HEK293T (cell line): Measurements from ENCODE around the gene PWWP3B.

Source experiments
- BHLHE40 ChIP-seq: fragments of 450-650 bp; IDR thresholded peaks from 2 replicates; pipeline ENCODE4 v1.6.1; 2016; ENCODE audit warnings: mild to moderate bottlenecking, moderate library complexity, borderline replicate concordance
- ELF4 ChIP-seq: fragments of 450-650 bp; IDR thresholded peaks from 2 replicates; pipeline ENCODE4 v1.6.1; 2017; ENCODE audit warnings: antibody characterized with exemption
- FOXA1 ChIP-seq: fragments of 450-650 bp; IDR thresholded peaks from 2 replicates; pipeline ENCODE4 v1.6.1; 2016; ENCODE audit warnings: mild to moderate bottlenecking
- FOXK2 ChIP-seq: fragments of 450-650 bp; IDR thresholded peaks from 2 replicates; pipeline ENCODE4 v1.6.1; 2016; ENCODE audit warnings: mild to moderate bottlenecking
- FOXM1 ChIP-seq: fragments of 450-650 bp; IDR thresholded peaks from 2 replicates; pipeline ENCODE4 v1.6.1; 2017; ENCODE audit warnings: mild to moderate bottlenecking, borderline replicate concordance
- L3MBTL2 ChIP-seq: fragments of 450-650 bp; conservative IDR thresholded peaks from 2 replicates; pipeline ENCODE4 v1.6.1; 2016; ENCODE audit warnings: mild to moderate bottlenecking
- PKNOX1 ChIP-seq: fragments of 450-650 bp; IDR thresholded peaks from 2 replicates; pipeline ENCODE4 v1.6.1; 2016
- SP1 ChIP-seq: fragments of 450-650 bp; IDR thresholded peaks from 2 replicates; pipeline ENCODE4 v1.6.1; 2017
- TARDBP ChIP-seq: fragments of 450-650 bp; IDR thresholded peaks from 2 replicates; pipeline ENCODE4 v1.6.1; 2016

DNA sequence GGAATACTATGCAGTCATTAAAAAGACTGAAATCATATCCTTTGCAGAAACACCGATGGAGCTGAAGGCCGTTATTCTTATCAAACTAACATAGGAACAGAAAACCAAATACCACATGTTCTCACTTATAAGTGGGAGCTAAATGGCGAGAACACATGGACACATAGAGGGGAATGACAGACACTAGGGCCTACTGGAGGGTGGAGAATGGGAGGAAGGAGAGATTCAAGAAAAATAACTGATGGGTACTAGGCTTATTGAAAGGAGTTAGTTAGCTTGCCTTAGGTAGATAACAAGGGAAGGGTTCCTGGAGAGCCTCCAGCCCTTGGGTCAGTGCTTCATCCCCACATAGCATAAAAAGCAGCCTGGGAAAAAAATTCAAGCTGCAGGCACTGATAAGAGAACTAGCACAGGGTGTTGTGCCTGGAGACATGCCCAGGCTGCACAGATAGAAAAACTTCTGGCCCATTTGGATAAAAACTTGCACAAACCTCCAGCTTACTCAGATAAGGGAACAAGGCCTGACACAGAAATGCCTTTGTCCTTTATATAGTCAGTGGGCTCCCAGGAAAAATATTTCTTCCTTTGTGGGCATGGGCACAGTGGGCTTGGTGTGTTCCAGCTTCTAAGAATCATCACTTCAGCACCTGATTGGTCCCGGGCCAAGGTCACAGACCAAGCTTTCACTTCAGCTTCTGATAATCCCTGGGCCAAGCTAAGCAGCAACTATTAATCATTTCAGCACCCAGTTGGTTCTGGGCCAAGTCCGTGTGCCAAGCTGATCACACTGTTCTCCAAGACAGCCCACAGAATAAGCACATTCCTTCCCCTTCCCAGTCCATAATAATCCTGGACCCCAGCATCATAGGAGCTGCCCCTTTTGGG is 23.1 kb upstream of the PWWP3B start:
- no peak for TF ChIP-seq FOXA1
- no peak for TF ChIP-seq TARDBP
- no peak for TF ChIP-seq PKNOX1
- no peak for TF ChIP-seq SP1
- TF ChIP-seq BHLHE40: no peak
- no peak for TF ChIP-seq ELF4
- TF ChIP-seq FOXM1: no peak
- no peak for TF ChIP-seq FOXK2
- TF ChIP-seq L3MBTL2: no peak
